ENCODE measurements around the gene ACAN.

Gene ACAN

GRCh38 chr15:88877906-88878305 lies 74.7 kb downstream of the ACAN start:
- no peaks in the 10 kb centered on the region for H3K36me3 ChIP-seq (ENCODE audit: insufficient read depth, low read length)
- no peaks in the 10 kb centered on the region for H3K4me1 ChIP-seq (ENCODE audit: insufficient read depth, low read length)
- no peaks in the 10 kb centered on the region for H3K27me3 ChIP-seq (ENCODE audit: insufficient read depth, low read length)
- no peak overlapping the region for H3K4me3 ChIP-seq (ENCODE audit: low read length)
- H2AFZ ChIP-seq (ENCODE audit: low read depth, low read length): no peak overlapping the region
- no peaks in the 10 kb centered on the region for H3K9me3 ChIP-seq (ENCODE audit: low read length)

- Histone ChIP-seq H3K9me3 (ENCODE audit: low read length) (no peaks in the 10 kb centered on the region), H3K4me1 (ENCODE audit: insufficient read depth, low read length) (no peaks in the 10 kb centered on the region), H3K36me3 (ENCODE audit: insufficient read depth, low read length) (no peaks in the 10 kb centered on the region), H2AFZ (ENCODE audit: low read depth, low read length) (no peak overlapping the region), H3K27me3 (ENCODE audit: insufficient read depth, low read length) (no peaks in the 10 kb centered on the region), H3K4me3 (ENCODE audit: low read length) (no peak overlapping the region)
These were observed 75.5 kb downstream of the ACAN start for GRCh38 chr15:88878720-88879184.

GRCh38 chr15:88880944-88881740 lies 77.9 kb downstream of the ACAN start:
- Histone ChIP-seq H3K27me3 (ENCODE audit: insufficient read depth, low read length) (no peaks in the 10 kb centered on the region), H3K4me3 (ENCODE audit: low read length) (no peak overlapping the region), H3K4me1 (ENCODE audit: insufficient read depth, low read length) (no peaks in the 10 kb centered on the region), H3K36me3 (ENCODE audit: insufficient read depth, low read length) (no peaks in the 10 kb centered on the region), H2AFZ (ENCODE audit: low read depth, low read length) (no peak overlapping the region), H3K9me3 (ENCODE audit: low read length) (no peaks in the 10 kb centered on the region)

GRCh38 chr15:88881775-88882174 lies 78.5 kb downstream of the ACAN start:
- no peaks in the 10 kb centered on the region for H3K27me3 ChIP-seq (ENCODE audit: insufficient read depth, low read length)
- H2AFZ ChIP-seq (ENCODE audit: low read depth, low read length): no peak overlapping the region
- no peaks in the 10 kb centered on the region for H3K4me1 ChIP-seq (ENCODE audit: insufficient read depth, low read length)
- no peak overlapping the region for H3K4me3 ChIP-seq (ENCODE audit: low read length)
- H3K9me3 ChIP-seq (ENCODE audit: low read length): no peaks in the 10 kb centered on the region
- no peaks in the 10 kb centered on the region for H3K36me3 ChIP-seq (ENCODE audit: insufficient read depth, low read length)

GRCh38 chr15:88882785-88883184 lies 79.5 kb downstream of the ACAN start:
- Histone ChIP-seq H2AFZ (ENCODE audit: low read depth, low read length) (no peak overlapping the region), H3K9me3 (ENCODE audit: low read length) (no peaks in the 10 kb centered on the region), H3K36me3 (ENCODE audit: insufficient read depth, low read length) (no peaks in the 10 kb centered on the region), H3K4me1 (ENCODE audit: insufficient read depth, low read length) (no peaks in the 10 kb centered on the region), H3K4me3 (ENCODE audit: low read length) (no peak overlapping the region), H3K27me3 (ENCODE audit: insufficient read depth, low read length) (no peaks in the 10 kb centered on the region)

- no peak overlapping the region for H2AFZ ChIP-seq (ENCODE audit: low read depth, low read length)
- H3K9me3 ChIP-seq (ENCODE audit: low read length): no peaks in the 10 kb centered on the region
- no peak overlapping the region for H3K4me3 ChIP-seq (ENCODE audit: low read length)
- H3K27me3 ChIP-seq (ENCODE audit: insufficient read depth, low read length): no peaks in the 10 kb centered on the region
- H3K4me1 ChIP-seq (ENCODE audit: insufficient read depth, low read length): no peaks in the 10 kb centered on the region
- H3K36me3 ChIP-seq (ENCODE audit: insufficient read depth, low read length): no peaks in the 10 kb centered on the region
These were observed 83.9 kb downstream of the ACAN start for GRCh38 chr15:88887068-88887580.

- Histone ChIP-seq H2AFZ (ENCODE audit: low read depth, low read length) (no peak overlapping the region), H3K4me3 (ENCODE audit: low read length) (no peak overlapping the region), H3K9me3 (ENCODE audit: low read length) (no peaks in the 10 kb centered on the region), H3K4me1 (ENCODE audit: insufficient read depth, low read length) (no peaks in the 10 kb centered on the region), H3K36me3 (ENCODE audit: insufficient read depth, low read length) (no peaks in the 10 kb centered on the region), H3K27me3 (ENCODE audit: insufficient read depth, low read length) (no peaks in the 10 kb centered on the region)
These were observed 85.5 kb downstream of the ACAN start for GRCh38 chr15:88888719-88889118.

GRCh38 chr15:88890495-88890894 lies 87.3 kb downstream of the ACAN start:
- Histone ChIP-seq H3K4me3 (ENCODE audit: low read length) (no peak overlapping the region), H2AFZ (ENCODE audit: low read depth, low read length) (no peak overlapping the region), H3K36me3 (ENCODE audit: insufficient read depth, low read length) (no peaks in the 10 kb centered on the region), H3K9me3 (ENCODE audit: low read length) (no peaks in the 10 kb centered on the region), H3K27me3 (ENCODE audit: insufficient read depth, low read length) (peaks cover 17% of the 10 kb centered on the region), H3K4me1 (ENCODE audit: insufficient read depth, low read length) (peaks cover 4% of the 10 kb centered on the region)

GRCh38 chr15:88891540-88892254 lies 88.5 kb downstream of the ACAN start:
- Histone ChIP-seq H3K4me1 (ENCODE audit: insufficient read depth, low read length) (peaks cover 10% of the 10 kb centered on the region), H2AFZ (ENCODE audit: low read depth, low read length) (no peak overlapping the region), H3K27me3 (ENCODE audit: insufficient read depth, low read length) (peaks cover 18% of the 10 kb centered on the region), H3K9me3 (ENCODE audit: low read length) (no peaks in the 10 kb centered on the region), H3K36me3 (ENCODE audit: insufficient read depth, low read length) (no peaks in the 10 kb centered on the region), H3K4me3 (ENCODE audit: low read length) (no peak overlapping the region)

GRCh38 chr15:88894348-88894818 lies 91.1 kb downstream of the ACAN start:
- peaks cover 17% of the 10 kb centered on the region for H3K4me1 ChIP-seq (ENCODE audit: insufficient read depth, low read length)

GRCh38 chr15:88894819-88895767 lies 91.9 kb downstream of the ACAN start, which contains the start of gene HAPLN3:
TSS of gene HAPLN3 (minus strand) at chr15:88895544. CDS start at chr15:88887298, 8,246 bp downstream.
- H3K4me3 ChIP-seq (ENCODE audit: low read length): peak within 1 kb of the TSS; percentile 8
- H3K27me3 ChIP-seq (ENCODE audit: insufficient read depth, low read length): peaks cover 18% of the 10 kb centered on the region

More at GRCh38 chr15:88894348-88894818, 91.1 kb downstream of the ACAN start:
- Histone ChIP-seq H3K9me3 (ENCODE audit: low read length) (no peaks in the 10 kb centered on the region), H3K36me3 (ENCODE audit: insufficient read depth, low read length) (peaks cover 1% of the 10 kb centered on the region), H3K27me3 (ENCODE audit: insufficient read depth, low read length) (peaks cover 18% of the 10 kb centered on the region), H3K4me3 (ENCODE audit: low read length) (no peak overlapping the region), H2AFZ (ENCODE audit: low read depth, low read length) (no peak overlapping the region)

GRCh38 chr15:88896333-88897033 lies 93.2 kb downstream of the ACAN start:
- H3K27me3 ChIP-seq (ENCODE audit: insufficient read depth, low read length): peaks cover 18% of the 10 kb centered on the region
- H3K4me1 ChIP-seq (ENCODE audit: insufficient read depth, low read length): peaks cover 17% of the 10 kb centered on the region
- H3K36me3 ChIP-seq (ENCODE audit: insufficient read depth, low read length): peaks cover 11% of the 10 kb centered on the region
- no peak overlapping the region for H3K4me3 ChIP-seq (ENCODE audit: low read length)
- H2AFZ ChIP-seq (ENCODE audit: low read depth, low read length): no peak overlapping the region
- no peaks in the 10 kb centered on the region for H3K9me3 ChIP-seq (ENCODE audit: low read length)

More at GRCh38 chr15:88894819-88895767, 91.9 kb downstream of the ACAN start, which contains the start of gene HAPLN3:
- Histone ChIP-seq H2AFZ (ENCODE audit: low read depth, low read length) (peak within 1 kb of the TSS; percentile 78), H3K4me1 (ENCODE audit: insufficient read depth, low read length) (peaks cover 17% of the 10 kb centered on the region), H3K9me3 (ENCODE audit: low read length) (no peaks in the 10 kb centered on the region), H3K36me3 (ENCODE audit: insufficient read depth, low read length) (peaks cover 5% of the 10 kb centered on the region)
